HG03457 (cell line): Measurements from ENCODE around the gene POMGNT1.
"Not testable (repeated sequence)": the region's sequence is repeated elsewhere in the genome, so short reads cannot be mapped to it uniquely, and the experiment has no call there.

ENCODE experiments used
- ATAC-seq: cut with Tn5 transposase; IDR thresholded peaks from one replicate; pipeline ENCODE4 v1.9.1; 2021; ENCODE audit warnings: moderate number of reproducible peaks; ENCODE audit not compliant: unreplicated experiment

The POMGNT1 gene

DNA sequence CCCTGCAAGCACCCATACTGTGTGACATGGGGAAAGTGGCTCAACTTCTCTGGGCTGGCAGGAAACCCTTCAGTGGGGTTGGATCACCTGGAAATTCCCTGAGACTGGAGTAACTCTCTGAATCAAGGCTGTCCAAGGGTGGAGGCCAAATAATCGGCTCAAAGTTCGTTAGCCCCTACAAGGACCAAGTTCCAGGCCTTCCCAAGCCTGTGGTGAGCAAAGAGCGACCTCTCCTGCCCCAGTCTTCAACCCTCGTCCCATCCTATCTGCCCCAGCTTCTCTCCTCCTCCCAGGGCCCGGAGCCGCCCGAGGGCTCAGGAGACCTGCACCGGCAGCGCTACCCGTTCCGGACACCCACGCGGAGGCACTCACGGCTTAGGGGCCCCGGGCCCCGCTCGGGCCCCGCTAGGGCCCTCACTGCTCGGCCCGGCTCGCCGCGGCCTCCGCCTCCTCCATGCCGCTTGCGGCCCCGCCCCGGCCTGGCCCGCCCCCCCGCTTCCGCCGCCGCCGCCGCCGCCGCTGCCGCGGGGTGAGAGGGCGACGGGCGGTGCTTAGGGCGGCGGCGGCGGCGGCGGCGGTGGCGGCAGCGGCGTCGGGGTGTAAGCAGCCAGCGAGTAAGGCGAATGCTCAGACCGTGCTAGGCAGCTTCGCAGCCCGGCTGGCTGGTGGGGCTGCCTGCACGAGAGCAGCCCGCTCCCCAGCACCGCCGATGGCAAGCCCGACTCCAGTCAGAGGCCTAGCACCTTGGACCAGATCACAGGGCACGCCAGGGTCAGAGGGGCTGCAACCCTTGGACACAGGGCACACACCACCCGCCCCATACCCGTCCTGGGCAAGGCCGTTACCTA is at the start of gene POMGNT1:
Gene POMGNT1, minus strand, starts transcription at position 471 of the 848 bp plus-strand sequence. CDS start 613 bp downstream, outside the sequence.
- ATAC-seq: peak; percentile 77

DNA sequence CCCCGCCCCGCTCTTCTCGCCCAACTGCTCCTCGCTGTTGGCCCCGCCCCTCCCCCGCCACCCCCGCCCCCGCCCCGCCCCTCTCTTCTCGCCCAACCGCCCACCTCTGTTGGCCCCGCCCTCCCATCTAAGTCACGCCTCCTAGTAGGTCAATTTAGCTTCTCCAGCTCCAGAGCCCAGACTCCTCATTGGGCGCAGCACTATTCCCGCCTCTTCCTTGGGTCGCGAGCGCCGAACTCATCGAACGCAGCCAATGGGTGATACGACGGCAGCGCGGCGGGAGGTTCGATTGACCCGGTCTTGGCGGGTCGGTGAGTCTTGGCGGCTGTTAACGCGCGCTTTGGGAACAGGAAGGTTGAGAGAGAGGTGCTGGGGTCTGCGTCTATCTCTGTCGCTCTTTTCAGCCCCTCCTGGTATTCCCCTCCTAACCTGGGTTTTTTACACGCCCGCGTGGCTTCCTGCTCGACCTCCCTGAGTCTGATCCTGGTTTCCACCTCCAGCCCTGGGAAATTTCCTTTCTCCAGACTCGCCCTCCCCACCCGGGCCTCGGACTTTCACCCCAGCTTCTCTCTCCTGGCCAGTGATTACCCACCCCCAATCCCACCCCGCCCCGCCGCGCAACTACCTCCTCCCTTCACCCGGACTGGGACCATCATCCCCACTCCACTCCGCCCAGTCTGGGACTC is 49.3 kb upstream of the POMGNT1 start, which contains the start of gene RAD54L:
Gene RAD54L, plus strand, starts transcription at position 328 of the 686 bp plus-strand sequence. CDS start 643 bp downstream, outside the sequence.
- peak; percentile 85 for ATAC-seq

DNA sequence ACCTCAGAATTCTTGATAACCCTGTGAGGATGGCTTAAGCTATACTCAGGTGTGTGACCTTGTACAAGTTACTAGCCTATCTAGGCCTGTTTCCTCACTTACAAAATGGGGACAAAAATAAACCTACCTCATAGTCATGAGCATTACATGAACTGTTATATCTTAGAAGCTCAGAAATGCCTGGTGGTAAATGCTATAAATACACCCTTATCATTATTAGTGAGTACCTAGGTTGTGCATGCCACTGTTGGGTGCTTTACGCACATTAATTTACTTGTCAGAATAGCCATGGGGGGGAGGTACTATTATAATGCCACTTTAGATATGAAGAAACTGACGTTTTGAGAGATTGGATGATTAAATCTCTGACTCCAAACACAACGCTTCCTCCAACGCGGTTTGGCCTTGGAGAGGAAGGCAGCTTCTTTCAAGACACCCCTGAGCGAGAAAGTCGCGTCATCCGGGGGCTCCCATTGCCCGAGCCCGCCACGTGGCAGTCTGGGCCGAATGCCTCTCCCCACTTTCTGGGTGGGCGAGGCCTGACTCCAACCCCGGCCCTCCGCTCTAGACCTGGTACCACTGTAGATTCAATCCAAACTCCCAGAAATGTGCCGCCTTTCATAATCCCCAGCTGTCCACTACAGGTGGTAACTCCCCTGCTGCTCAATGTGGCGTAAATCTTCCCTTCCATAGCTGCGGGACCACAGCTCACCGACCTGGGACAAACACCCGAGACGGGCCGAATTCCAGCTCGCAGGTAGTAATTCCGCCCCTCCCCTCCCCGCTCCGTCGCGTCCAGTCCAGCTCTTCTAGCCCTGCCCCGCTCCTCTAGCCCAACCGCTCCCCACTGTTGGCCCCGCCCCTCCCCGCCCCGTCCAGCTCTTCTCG is 48.6 kb upstream of the POMGNT1 start:
- peak; percentile 41 for ATAC-seq

DNA sequence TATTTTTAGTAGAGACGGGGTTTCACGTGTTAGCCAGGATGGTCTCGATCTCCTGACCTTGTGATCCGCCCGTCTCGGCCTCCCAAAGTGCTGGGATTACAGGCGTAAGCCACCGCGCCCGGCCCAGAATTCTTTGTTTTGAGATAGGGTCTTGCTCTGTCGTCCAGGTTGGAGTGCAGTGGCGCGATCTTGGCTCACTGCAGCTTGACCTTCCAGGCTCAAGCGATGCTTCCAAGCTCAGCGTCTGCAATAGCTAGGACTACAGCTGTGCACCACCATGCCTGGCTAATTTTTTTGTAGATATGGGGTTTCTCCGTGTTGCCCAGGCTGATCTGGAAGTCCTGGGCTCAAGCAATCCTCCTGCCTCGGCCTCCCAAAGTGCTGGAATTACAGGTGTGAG is 47.9 kb upstream of the POMGNT1 start:
- ATAC-seq: not testable (repeated sequence)

DNA sequence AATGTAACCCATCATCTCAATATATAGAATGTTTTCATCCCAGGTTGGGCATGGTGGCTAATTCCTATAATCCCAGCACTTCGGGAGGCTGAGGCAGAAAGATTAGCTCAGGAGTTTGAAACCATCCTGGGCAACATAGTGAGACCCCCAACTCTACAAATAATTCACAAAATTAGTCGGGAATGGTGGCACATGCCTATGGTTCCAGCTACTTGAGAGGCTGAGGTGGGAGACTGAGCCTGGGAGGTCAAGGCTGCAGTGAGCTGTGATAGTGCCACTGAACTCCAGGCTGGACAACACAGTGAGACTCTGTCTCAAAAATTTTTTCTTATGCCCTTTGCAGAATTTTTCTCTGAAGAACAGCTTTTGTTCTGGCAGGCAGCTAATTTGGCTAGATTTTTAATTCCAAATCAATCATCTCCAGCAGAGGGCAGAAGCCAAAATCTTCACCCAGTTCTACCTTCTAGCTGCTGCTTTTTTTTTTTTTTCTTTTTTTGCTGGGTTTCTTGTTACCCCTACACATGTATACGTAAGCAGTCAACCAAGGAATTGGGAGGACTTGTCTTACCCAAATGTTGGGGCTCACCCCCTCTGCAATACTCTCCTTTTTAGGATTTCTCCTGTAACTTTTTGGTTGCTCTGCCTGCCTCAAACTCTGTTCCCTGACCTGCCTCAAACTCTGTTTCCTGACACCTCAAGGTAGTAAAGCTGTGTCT is 46.6 kb upstream of the POMGNT1 start:
- no peak for ATAC-seq

DNA sequence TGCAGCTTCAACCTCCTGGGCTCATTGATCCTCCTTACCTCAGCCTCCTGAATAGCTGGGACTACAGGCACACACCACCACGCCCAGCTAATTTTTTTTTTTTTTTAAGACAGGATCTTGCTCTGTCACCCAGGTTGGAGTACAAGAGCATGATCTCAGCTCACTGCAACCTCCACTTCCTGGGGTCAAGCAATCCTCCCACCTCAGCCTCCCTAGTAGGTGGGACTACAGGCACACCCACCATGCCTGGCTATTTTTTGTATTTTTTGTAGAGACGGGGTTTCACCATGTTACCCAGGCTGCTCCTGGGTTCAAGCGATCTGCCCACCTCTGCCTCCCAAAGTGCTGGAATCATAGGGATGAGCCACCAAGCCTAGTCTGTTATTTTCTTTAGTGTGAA is 45.6 kb upstream of the POMGNT1 start:
- ATAC-seq: not testable (repeated sequence)

DNA sequence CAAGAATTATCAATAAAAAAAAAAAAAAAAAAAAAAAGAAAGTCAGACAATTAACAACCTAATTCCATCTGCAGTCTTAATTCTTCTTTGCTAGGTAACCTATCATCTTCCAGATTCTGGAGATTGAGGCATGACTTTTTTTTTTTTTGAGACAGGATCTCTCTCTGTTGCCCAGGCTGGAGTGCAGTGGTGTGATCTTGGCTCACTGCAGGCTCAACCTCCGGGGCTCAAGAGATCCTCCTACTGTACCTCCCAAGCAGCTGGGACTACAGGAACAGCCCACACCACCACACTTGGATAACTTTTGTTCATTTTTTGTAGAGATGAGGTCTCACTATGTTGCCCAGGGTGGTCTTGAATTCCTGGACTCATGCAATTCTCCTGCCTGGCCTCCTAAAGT is 44.7 kb upstream of the POMGNT1 start:
- no peak for ATAC-seq

DNA sequence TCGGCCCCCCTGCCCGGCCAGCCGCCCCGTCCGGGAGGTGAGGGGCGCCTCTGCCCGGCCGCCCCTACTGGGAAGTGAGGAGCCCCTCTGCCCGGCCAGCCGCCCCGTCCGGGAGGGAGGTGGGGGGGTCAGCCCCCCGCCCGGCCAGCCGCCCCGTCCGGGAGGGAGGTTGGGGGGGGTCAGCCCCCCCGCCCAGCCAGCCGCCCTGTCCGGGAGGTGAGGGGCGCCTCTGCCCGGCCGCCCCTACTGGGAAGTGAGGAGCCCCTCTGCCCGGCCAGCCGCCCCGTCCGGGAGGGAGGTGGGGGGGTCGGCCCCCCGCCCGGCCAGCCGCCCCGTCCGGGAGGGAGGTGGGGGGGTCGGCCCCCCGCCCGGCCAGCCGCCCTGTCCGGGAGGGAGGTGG is 43.5 kb upstream of the POMGNT1 start:
- ATAC-seq: not testable (repeated sequence)

DNA sequence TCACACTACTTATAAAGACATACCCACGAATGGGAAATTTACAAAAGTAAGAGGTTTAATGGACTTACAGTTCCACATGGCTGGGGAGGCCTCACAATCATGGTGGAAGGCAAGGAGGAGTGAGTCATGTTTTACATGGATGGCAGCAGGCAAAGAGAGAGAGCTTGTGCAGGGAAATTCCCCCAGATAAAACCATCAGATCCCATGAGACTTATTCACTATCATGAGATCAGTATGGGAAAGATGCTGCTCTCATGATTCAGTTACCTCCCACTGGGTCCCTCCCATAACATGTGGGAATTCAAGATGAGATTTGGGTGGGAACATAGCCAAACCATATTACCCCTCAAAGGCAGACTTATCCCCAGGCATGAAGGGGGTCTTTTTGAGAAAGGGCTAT is 40.6 kb upstream of the POMGNT1 start:
- not testable (repeated sequence) for ATAC-seq

DNA sequence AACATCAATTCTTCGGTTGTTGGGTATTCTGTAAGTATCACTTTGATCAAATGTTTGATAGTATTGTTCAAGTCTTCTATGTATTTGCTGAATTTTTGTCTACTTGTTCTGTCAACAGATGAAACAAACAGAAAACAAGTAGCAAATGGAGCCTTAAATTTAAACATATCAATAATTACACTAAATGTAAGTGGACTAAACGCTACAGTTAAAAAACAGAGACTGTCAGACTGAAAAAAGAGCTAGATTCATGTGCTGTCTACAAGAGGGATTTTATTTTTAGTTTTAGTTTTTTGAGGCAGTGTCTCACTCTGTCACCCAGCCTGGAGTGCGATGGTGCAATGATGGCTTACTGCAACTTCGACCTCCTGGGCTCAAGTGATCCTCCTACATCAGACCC is 38.6 kb upstream of the POMGNT1 start:
- no peak for ATAC-seq

DNA sequence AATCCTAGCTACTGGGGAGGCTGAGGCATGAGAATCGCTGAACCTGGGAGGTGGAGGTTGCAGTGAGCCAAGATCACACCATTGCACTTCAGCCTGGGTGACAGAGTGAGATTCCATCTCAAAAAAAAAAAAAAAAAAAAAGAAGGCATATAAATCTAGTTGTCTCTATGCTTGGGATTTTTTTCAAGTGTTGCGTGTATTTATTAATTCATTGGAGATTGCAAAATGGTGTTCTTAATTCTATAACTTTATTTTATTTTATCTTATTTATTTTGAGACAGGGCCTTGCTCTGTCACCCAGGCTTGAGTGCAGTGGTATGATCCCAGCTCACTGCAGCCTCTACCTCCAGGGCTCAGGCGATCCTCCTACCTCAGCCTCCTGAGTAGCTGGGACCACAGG is 33.0 kb upstream of the POMGNT1 start:
- ATAC-seq: not testable (repeated sequence)

DNA sequence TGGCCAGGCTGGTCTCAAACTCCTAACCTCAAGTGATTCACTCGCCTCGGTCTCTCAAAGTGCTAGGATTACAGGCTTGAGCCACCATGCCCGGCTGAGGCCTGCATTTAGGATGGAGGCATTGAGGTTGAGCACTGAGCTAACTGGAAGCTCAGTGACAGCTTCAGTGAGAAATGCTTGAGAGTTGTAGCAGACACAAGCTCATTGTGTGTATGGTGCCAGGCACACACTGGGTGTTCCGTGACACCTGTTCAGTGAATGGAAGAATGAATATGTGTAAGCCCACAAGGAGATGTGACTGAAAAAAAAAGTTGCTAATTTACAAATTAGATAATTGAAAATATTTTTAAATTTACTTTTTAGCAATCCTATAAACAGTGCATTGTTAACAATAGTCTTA is 26.7 kb upstream of the POMGNT1 start:
- no peak for ATAC-seq

DNA sequence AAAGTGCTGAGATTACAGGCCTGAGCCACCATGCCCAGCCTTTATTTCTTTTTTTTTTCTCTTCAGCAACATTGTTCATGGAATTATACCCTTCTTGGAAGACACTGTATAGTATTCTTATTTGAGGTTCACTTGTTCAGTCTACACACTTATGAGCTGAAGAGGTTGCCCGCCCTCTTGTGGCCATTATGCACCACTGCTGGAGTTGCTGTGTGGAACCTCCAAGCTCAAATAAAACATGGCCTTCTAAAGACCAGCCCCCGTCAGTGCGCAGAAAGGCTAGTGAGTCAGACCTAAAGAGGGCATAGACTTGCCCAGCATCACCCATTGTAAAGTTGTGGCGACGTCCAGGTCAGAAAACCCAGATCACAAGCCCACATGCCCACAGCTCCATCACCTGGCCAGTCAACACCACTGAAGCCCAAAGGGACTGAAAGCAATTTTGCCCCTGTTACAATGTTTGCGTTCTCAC is 25.3 kb upstream of the POMGNT1 start:
- no peak for ATAC-seq

DNA sequence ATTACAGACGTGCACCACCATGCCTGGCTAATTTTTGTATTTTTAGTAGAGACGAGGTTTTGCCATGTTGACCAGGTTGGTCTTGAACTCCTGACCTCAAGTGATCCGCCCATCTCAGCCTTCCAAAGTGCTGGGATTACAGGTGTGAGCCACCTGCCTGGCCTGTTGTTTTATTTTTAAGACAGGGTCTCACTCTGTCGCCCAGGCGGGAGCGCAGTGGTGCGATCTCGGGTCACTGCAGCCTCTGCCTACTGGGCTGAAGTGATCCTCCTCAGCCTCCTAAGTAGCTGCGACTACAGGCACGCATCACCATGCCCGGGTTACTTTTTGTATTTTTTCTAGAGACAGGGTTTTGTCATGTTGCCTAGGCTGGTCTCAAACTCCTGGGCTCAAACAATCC is 24.8 kb upstream of the POMGNT1 start:
- ATAC-seq: not testable (repeated sequence)

DNA sequence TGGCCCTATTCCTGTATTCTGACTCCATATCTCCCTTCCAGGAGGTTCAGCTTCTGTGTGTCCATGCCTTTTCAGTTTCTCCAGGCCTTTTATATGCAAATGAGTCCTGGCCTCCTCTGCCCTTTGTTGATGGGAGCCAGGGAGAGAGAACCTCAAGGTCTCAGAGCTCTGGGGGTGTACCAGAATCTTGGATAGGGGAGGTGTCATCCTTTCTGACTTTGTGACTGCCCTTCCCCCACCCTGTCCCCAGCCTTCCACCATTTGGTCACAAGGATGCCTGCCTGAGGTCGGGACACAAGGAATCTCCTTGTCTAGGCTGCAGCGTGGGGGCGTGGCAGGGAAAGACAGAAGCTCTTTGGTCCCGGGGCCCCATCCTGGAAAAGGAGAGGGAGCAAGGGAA is 23.5 kb upstream of the POMGNT1 start:
- ATAC-seq: no peak

DNA sequence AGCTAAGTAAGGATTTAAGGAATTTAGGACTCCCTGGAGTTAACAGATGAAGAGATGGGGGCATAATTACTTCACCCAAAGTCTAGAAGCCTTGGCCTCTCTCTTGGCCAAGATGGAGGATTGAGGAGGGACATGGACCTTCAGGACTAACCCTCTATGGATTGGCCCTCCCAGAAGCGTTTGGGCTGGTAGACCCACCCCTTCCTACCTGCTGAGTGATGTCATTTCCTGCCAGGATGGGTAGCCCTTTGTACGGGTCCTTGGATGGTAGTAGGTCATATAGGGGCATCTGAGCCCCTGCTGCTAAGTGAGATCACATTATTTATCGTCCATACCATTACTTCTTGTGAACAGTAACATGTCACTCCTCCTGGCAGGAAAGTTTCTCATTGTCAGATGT is 22.6 kb upstream of the POMGNT1 start:
- ATAC-seq: no peak

DNA sequence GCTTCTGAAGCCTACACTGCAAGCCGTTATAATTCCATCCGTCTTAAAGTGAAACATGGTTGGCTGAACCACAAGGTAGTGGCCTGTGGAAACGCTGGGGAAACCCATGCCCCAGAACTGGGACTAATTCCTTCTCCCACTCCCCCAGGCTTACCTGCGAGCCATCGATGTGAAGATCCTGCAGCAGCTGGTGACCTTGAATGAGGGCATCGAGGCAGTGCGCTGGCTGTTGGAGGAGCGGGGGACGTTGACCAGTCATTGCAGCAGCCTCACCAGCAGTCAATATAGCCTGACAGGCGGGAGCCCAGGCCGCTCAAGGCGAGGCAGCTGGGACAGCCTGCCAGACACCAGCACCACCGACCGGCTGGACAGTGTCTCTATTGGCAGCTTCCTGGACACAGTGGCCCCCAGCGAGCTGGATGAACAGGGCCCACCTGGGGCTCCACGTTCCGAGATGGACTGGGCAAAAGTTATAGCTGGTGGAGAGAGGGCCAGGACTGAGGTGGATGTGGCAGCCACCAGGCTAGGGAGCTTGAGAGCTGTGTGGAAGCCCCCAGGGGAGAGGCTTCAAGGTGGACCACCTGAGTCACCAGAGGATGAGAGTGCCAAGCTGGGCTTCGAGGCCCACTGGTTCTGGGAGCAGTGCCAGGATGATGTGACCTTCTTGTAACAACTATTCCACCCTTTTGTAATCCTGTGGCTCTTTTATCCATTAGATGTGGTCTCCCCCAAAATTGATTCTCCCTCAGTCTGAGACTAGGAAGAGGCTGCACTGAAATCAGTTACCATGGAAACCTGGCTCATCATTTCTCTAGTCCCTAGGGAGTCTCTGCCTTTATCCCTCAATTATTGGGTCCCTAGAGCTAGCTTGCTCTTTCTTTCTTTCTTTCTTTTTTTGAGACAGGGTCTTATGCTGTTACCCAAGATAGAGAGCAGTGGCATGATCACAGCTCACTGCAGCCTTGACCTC is 21.6 kb upstream of the POMGNT1 start:
- ATAC-seq: no peak

DNA sequence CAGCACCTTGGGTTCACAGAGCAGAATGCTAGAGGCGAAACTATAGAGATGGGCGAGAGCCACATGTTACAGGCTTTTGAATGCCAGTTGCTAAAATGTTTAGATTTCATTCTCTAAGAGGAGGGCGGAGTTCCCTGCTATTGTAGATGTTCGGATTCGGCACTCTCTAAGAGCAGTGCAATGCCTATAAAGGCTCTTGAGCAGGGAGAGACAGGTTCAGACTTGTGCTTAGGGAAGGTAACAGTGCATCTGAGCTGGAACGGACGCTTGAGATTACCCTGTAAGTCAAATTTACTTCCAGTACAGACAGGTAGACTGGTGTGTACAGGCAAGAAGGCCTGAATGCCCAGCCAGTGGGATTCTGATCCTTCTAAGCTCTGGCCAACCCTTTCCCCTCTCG is 20.2 kb upstream of the POMGNT1 start:
- ATAC-seq: no peak

DNA sequence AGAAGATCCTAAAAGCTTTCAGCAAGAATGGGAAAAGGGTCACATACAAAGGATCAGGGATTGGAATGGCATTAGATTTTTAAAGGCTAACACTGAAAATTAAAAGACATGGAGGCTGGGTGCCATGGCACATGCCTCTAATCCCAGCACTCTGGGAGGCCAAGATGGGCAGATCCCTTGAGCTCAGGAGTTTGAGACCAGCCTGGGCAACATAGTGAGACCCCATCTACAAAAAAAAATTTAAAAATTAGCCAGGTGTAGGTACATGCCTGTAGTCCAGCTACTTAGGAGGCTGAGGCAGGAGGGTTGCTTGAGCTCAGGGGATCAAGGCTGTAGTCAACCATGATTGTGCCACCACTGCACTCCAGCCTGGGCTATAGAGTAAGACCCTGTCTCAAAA is 17.3 kb upstream of the POMGNT1 start:
- no peak for ATAC-seq
